ENCODE data around the gene PRRC2A.

GRCh38 chr6:31580438-31580740 lies 40.1 kb upstream of the PRRC2A start:
- TF ChIP-seq SP1 (IDR thresholded peaks at IDR 0.05) (no peak), SUZ12 (IDR thresholded peaks at IDR 0.05) (no peak), FOXM1 (IDR thresholded peaks at IDR 0.05; ENCODE audit: borderline replicate concordance) (no peak), PKNOX1 (IDR thresholded peaks at IDR 0.05) (no peak), ARNT (IDR thresholded peaks at IDR 0.05) (no peak), ELF4 (IDR thresholded peaks at IDR 0.05) (no peak), HDGF (IDR thresholded peaks at IDR 0.05; ENCODE audit: borderline replicate concordance) (no peak), BHLHE40 (IDR thresholded peaks at IDR 0.05; ENCODE audit: borderline replicate concordance) (no peak), TARDBP (IDR thresholded peaks at IDR 0.05) (no peak)
